ENCODE results near the gene TMA7B.
A peak's percentile ranks its signal among the peaks of the same experiment; 100 is the strongest.
"Not testable (repeated sequence)": the region's sequence is repeated elsewhere in the genome, so short reads cannot be mapped to it uniquely, and the experiment has no call there.

TMA7B gene

GRCh38 chr22:39985383-39986035, 25.3 kb downstream of the TMA7B start:
- no peak for DNase-seq

DNA sequence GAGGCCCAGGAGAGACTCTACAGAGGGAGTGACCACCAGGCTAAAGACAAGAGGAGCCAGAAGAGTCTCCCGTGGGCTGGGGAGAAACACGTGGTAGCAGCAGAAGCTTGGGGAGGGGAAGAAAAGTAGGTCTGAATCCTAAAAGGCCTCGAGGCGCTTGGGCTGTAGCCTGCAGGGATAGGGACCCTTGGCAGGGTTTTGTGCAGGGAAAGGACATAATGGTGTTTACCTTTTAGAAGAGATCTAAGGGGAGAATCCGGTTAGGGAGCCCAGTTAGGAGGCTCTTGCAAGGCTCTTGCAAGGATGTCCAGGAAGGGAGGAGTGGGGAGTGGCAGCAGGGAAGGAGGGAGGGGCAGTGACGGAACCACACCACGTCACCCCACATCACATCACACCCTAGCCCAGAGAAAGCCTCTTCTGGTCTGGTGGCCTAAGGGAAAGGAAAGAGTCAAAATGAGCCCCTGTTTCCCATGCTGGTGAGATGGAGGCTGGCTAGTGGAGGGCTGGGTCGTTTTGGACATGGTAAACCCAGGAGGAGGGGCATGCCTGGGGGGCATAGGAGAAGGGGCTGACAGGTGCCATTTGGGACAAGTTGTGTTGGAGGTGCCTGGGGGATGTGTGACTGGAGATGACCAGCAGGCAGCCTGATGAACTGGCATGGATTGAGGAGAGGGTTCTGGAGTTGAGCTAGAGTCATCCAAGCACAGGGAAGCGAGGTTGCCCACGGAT, 28.4 kb downstream of the TMA7B start:
- DNase-seq: no peak

- no peak for DNase-seq
Measured at GRCh38 chr22:39989633-39990032, 29.4 kb downstream of the TMA7B start.

DNA sequence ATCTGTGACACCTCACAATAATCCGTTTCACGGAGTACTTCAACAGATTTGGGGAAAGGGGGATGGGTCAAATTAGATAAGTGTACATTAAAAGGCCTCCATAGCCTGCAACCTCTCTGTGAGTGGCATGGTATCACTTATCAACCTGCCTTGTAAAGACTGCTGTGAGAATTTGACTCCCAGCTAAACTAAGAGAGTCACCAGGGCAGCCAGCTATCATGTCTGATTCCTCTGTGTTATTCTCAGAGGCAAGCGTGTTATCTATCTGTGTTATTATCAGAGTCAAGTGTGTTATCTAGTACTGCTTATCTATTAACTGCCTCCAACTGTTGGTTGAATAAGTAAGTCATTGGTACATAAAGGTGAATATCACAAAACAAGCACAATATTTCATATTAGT, 30.5 kb downstream of the TMA7B start:
- DNase-seq: no peak

- DNase-seq: no peak
Measured at GRCh38 chr22:39991159-39991860, 31.1 kb downstream of the TMA7B start.

- no peak for DNase-seq
Measured at GRCh38 chr22:39992088-39992826, 32.1 kb downstream of the TMA7B start.

- not testable (repeated sequence) for DNase-seq
Measured at GRCh38 chr22:39992894-39993293, 32.7 kb downstream of the TMA7B start.

DNA sequence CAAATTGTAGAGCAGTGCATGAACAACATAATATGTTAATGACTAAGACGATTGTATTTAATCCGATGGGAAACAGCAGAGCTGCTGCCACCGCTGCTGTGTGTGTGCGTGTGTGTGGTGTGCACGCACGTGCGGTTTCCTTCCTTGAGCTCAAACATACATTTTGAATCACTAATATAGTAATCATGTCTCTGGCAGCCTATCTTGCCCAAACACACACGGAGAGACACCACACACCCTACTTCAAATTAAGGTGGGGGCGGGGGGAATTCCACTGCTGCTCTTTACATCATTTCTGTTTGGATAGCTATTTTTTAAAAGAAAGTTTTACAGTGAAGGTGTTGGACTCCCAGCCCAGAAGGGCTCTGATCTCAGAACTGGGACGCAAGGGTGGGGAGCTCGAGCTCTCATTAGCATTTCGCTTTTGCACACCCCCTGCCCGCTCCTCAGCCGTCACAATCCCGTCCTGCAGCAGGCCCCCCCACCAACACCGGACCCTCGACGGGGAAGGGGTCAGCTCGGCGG, 33.9 kb downstream of the TMA7B start:
- peak; percentile 52 to 61 for DNase-seq

DNA sequence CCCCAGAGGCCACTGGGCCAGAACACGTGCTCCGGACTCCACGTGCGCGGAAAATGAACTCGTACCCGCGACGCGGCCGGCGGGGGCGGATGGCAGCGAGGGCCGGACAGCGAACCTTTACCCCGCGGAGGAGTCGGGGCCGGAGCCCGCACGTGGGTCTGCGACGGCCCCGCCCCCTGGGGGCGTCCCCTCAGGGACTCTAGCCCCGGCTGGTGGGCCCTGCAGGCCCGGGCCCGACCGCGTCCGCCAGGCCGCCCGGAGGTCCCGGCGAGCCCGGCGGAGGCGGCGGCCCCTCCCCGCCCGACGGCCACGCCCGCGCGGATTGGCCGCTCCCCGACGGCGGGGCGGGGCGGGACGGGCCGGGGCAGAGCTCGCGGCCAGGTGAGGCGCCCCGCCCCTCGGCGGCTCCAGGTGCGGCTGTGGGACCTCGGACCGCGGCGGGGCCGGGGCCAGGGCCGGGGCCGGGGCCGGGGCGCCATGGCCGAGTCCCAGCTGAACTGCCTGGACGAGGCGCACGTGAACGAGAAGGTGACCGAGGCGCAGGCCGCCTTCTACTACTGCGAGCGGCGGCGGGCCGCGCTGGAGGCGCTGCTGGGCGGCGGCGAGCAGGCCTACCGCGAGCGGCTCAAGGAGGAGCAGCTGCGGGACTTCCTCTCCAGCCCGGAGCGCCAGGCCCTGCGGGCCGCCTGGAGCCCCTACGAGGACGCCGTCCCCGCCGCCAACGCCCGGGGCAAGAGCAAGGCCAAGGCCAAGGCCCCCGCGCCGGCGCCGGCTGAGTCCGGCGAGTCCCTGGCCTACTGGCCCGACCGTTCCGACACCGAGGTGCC, 34.6 kb downstream of the TMA7B start, which contains the start of gene FAM83F:
Gene FAM83F (plus strand): TSS at position 389 of the 827 bp plus-strand sequence. CDS start 89 bp downstream, at position 478.
- DNase-seq: no peak

DNA sequence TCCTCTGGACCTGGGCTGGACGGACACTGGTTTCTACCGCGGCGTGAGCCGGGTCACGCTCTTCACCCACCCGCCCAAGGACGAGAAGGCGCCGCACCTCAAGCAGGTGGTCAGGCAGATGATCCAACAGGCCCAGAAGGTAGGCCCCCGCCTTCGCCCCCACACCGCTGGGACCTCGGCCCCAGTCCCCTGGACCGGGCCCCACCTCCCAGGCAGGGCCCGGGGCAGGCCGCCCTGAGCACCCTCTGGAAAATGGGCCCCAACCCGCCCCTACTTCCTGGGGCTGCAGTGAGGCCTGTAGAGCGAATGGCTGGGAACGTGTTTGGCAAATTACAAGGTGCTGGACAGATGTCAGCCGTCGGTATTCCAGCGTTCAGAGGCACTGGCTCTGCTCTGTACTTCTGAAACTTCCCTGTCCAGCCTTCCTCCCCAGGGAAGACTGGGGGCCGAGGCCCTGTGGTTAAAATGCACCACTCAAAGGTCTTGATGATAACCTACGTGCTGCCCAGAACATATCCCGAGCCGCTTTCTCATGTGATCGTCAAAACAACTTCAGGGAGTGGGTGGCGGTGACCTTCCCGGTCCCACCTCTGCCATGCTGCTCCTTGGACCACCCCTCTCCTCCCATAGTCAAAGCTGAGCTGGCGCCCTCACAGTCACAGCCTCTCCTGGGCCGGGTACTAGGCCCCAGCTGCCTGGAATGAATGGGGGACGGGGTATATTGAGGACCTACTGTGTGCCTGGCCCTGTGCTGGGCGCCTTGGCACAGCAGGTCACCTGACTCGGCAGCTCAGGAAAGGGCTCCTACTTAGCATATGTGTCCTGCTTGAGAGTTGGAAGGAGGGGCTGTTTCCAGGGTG, 35.4 kb downstream of the TMA7B start:
- DNase-seq: no peak

DNA sequence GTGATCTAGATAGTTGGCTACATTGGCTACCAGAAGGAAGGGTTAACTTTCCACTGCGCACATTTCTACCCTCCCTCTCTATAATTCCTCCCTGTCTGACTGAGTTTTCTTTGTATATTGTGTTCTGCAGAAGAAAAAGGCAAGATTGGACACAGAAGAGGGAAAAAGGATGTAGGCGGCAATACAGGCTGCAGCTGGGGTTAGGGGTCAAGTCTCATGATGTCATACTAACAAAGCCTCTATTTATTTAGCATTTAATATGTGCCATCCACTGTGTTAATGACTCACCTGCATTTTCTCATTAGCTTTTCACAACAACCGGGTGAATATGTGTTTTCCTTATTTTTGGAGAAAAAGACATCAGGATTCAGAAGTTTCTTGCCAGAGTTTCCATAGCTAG, 36.5 kb downstream of the TMA7B start:
- DNase-seq: no peak

GRCh38 chr22:39997421-39997820, 37.2 kb downstream of the TMA7B start:
- no peak for DNase-seq

GRCh38 chr22:39997939-39998726, 37.9 kb downstream of the TMA7B start:
- no peak for DNase-seq

DNA sequence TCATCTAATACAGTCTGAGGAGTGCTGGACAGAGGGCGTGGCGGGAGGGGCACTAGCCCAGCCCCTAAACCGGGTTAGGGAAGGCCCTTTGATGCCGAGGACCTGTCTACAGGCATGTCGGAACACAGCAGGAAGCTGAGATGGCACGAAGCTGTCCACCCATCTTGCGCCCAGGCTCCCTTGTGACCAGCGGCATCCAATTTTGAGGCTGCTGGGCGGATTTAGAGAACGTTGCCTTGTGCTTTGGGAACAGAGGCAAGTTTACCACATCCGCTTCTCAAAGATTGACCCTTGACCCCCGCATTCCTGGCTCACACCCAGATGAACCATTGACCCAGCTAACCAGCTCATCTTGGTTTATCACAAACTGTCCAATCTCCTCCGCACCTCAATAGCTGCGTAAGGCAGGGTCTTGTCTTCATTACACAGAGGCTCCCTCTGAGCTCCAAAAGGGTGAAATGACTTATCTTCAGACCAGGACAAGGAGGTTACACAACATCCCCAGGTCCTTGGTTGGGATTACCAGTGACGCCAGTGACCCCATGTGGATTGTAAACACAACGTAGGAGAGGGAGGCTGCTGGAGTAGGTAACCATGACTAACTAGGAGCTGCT, 39.1 kb downstream of the TMA7B start:
- no peak for DNase-seq

DNA sequence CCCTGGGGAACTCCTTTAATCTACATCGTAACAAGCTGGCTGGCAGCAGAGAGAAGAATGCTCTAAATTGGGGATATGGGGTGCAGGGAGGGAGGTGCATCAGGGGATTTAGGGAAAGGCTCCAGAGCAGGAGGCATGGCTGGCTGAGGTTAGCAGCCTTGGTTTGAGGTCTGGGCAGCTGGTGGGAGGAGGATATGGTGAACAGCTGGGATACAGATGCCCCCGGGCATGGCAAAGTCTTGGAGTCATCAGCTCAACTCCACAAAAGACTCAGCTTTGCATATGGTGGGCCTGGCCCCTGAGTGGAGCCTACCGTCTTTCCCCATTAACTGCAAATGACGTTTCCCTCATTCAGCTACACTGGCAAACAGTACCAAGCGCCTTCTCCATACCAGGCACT, 40.0 kb downstream of the TMA7B start:
- DNase-seq: no peak

DNA sequence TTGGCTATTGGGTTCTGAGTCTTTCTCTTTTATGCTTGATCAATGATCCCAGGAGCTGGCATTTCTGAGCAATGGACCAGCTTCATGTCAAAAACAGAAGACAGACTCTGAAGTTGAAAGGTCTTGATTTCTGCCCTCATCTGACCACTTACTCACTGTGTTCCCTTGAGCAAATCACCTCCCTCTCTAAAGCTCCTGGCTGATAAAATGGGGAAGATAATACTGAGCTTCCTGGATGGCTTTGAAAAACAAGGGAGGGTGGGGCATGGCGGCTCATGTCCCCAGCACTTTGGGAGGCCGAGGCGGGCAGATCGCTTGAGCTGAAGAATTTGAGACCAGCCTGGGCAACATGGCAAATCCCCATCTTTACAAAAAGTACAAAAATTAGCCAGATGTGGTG, 40.9 kb downstream of the TMA7B start:
- DNase-seq: no peak

DNA sequence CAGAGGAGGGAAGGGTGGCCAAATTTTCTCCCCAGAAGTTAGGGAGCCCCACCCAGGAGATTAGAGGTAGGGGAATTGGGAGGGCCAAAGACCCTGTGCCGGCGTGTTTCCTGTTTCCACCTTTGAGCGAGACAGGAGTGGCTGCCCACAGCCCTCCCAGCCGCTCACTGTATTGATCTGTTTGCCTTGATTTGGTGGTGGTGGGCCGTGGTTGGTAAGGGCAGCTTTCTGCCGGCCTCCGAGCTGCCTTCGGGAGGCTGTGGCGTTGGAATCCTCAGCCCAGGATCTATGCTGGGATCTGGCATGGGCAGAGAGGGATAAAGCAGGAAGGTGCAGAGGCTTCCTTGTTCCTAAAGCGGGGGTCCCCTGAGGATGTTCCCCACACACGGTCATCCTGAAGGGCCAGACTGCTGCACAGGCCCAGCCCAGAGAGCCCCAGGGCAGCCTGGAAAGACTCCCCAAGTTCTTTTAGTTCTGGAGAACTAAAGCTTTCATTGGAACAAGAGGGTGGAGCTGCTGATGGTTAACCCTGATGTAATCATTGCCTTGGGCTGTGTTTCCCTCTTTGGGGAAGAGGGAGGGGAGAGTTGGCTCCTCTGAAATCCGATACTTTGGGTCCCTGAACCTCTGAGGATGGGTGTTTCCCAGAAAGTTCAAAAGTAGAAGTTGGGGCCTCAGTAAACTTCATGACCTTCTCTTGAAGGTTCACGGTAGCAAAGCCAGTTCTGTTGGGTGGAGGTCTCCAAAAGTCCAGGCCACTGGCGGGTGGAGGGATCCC, 41.8 kb downstream of the TMA7B start:
- no peak for DNase-seq

DNA sequence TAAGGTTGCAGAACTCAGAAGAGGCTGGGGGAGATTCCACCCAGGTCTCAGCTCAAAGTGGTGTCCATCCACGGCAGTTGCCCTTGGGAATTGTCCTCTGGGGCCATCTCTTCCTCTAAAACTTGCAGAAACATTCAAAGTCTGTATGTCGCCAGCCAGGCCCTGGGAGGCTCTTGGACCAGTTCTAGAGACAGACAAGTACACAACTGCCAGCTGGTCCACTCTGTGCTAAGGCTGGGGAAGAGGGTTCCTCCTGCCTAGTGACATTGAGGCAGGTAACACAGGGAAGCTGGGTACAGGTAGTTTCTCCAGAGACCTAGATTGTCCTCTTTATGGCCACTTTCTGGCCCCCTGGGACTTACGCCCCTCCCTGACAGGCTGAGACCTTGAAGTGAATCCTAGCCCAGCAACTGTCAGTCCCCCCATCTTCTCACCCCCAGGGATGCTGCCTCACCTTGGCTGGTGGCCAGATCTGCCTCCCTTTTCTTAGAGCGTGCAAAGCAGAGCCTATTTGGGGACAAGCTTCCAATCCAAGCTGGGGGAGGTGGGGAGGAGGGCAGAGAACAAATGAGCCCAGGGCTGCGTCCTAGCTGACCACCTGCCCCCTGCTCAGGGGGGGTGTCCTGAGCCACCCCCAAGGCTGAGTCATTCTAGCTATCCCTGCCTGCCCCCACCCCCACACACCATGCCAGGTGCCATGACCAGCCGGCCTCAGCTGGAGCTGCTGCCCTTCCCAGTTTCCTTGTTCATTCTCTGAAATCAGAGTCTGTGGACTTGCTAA, 42.9 kb downstream of the TMA7B start:
- no peak for DNase-seq
